ENCODE measurements around the gene STK32C. TPM values are rescaled to one million over a fixed set of nuclear protein-coding genes. Genes with fewer than 3 reads are reported as not detected.
"Not testable (repeated sequence)": the region's sequence is repeated elsewhere in the genome, so short reads cannot be mapped to it uniquely, and the experiment has no call there.

The STK32C gene
- total and polyA plus RNA-seq, 4 donors: 14.5 to 41.6 (median 28.1) TPM

DNA sequence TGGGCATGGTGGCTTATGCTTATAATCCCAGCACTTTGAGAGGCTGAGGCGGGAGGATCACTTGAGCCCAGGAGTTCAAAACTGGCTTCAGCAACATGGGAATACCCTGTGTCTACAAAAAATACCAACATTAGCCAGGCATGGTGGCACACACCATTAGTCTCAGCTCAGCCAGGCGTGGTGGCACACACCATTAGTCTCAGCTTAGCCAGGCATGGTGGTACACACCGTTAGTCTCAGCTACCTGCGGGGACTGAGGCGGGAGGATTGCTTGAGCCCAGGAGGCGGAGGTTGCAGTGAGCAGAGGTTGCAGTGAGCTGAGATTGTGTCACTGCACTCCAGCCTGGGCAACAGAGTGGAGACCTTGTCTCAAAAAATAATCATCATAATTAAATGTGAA, 33.3 kb upstream of the STK32C start:
- WGBS (ENCODE audit: insufficient coverage): 83% methylated on average over 5 of the region's 6 CpGs
- no peak overlapping the region for H3K27ac ChIP-seq (ENCODE audit: low read depth, low read length)
- no peak overlapping the region for H3K4me3 ChIP-seq (ENCODE audit: low read depth, low read length)
- H3K4me1 ChIP-seq (ENCODE audit: control insufficient read depth, insufficient read depth, low read length): peaks cover 16% of the 10 kb centered on the region
- H3K36me3 ChIP-seq (ENCODE audit: control insufficient read depth, insufficient read depth, low read length): peaks cover 54% of the 10 kb centered on the region
- DNase-seq (ENCODE audit: low read depth in 4 of 6, low spot score in 6 of 6): no peak
- H3K27me3 ChIP-seq (ENCODE audit: control insufficient read depth, insufficient read depth, low read length): no peaks in the 10 kb centered on the region
- H3K9me3 ChIP-seq (ENCODE audit: control insufficient read depth, insufficient read depth, low read length): no peaks in the 10 kb centered on the region

DNA sequence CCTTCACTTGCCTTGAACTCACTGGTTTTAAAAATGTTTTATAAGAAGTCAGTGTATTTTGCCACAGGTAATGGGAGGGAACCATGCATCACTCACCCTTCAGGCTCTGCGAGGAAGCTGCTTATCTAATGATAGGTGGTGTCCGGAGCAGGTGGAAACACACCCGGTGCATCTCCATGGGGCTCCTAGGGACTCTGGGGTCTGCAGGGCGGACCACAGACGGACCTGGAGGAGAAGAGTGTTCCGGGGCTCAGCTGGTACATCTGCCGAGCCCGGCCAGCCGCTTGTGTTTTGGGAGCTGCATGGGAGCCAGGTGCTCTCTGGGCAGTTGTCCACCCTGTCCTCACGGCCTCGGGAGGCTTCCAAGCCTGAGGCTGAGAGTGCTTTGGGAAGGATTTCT, 31.5 kb upstream of the STK32C start:
- no peaks in the 10 kb centered on the region for H3K9me3 ChIP-seq (ENCODE audit: control insufficient read depth, insufficient read depth, low read length)
- H3K4me3 ChIP-seq (ENCODE audit: low read depth, low read length): no peak overlapping the region
- 88% methylated on average over 6 of the region's 11 CpGs for WGBS (ENCODE audit: insufficient coverage)
- H3K36me3 ChIP-seq (ENCODE audit: control insufficient read depth, insufficient read depth, low read length): peaks cover 47% of the 10 kb centered on the region
- no peak overlapping the region for H3K27ac ChIP-seq (ENCODE audit: low read depth, low read length)
- DNase-seq (ENCODE audit: low read depth in 4 of 6, low spot score in 6 of 6): no peak
- no peaks in the 10 kb centered on the region for H3K27me3 ChIP-seq (ENCODE audit: control insufficient read depth, insufficient read depth, low read length)
- peaks cover 17% of the 10 kb centered on the region for H3K4me1 ChIP-seq (ENCODE audit: control insufficient read depth, insufficient read depth, low read length)

DNA sequence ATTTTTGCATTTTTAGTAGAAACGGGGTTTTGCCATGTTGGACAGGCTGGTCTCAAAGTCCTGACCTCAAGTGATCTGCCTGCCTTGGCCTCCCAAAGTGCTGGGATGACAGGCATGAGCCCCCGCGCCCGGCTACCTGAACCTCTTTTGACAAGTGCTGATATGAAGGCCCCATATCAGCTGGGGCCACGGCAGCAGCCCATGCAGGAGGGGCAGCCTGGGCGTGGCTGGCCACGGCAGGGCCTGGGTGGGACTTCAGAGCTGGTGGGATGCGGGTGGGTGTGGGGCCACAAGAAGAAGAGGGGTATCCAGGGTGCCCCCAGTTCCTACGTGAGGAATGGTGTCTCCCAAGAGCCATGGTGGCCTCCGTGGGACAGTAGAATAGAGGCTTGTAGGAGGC, 31.1 kb upstream of the STK32C start:
- Histone ChIP-seq H3K27ac (ENCODE audit: low read depth, low read length) (no peak overlapping the region), H3K36me3 (ENCODE audit: control insufficient read depth, insufficient read depth, low read length) (peaks cover 48% of the 10 kb centered on the region), H3K9me3 (ENCODE audit: control insufficient read depth, insufficient read depth, low read length) (no peaks in the 10 kb centered on the region), H3K27me3 (ENCODE audit: control insufficient read depth, insufficient read depth, low read length) (no peaks in the 10 kb centered on the region), H3K4me1 (ENCODE audit: control insufficient read depth, insufficient read depth, low read length) (peaks cover 17% of the 10 kb centered on the region), H3K4me3 (ENCODE audit: low read depth, low read length) (no peak overlapping the region)
- 90% methylated on average over 10 of the region's 10 CpGs for WGBS (ENCODE audit: insufficient coverage)
- no peak for DNase-seq (ENCODE audit: low read depth in 4 of 6, low spot score in 6 of 6)

GRCh38 chr10:132337854-132338253, 30.1 kb upstream of the STK32C start:
- WGBS (ENCODE audit: insufficient coverage): 66% methylated on average over 6 of the region's 7 CpGs
- not testable (repeated sequence) for H3K27me3 ChIP-seq (ENCODE audit: control insufficient read depth, insufficient read depth, low read length); H3K9me3 ChIP-seq (ENCODE audit: control insufficient read depth, insufficient read depth, low read length); DNase-seq (ENCODE audit: low read depth in 4 of 6, low spot score in 6 of 6); H3K4me3 ChIP-seq (ENCODE audit: low read depth, low read length)
- H3K4me1 ChIP-seq (ENCODE audit: control insufficient read depth, insufficient read depth, low read length): peaks cover 17% of the 10 kb centered on the region
- peak overlapping the region; percentile 36 for H3K27ac ChIP-seq (ENCODE audit: low read depth, low read length)
- peaks cover 39% of the 10 kb centered on the region for H3K36me3 ChIP-seq (ENCODE audit: control insufficient read depth, insufficient read depth, low read length)

GRCh38 chr10:132336919-132337407, 29.2 kb upstream of the STK32C start:
- peak overlapping the region; percentile 16 for H3K4me3 ChIP-seq (ENCODE audit: low read depth, low read length)
- DNase-seq (ENCODE audit: low read depth in 4 of 6, low spot score in 6 of 6): peak in 3 of 6 donors; percentile 20 to 45 (median 29)
- H3K4me1 ChIP-seq (ENCODE audit: control insufficient read depth, insufficient read depth, low read length): peaks cover 22% of the 10 kb centered on the region
- H3K27me3 ChIP-seq (ENCODE audit: control insufficient read depth, insufficient read depth, low read length): no peaks in the 10 kb centered on the region
- H3K9me3 ChIP-seq (ENCODE audit: control insufficient read depth, insufficient read depth, low read length): no peaks in the 10 kb centered on the region
- 31% methylated on average over 14 of the region's 19 CpGs for WGBS (ENCODE audit: insufficient coverage)
- peak overlapping the region; percentile 72 for H3K27ac ChIP-seq (ENCODE audit: low read depth, low read length)
- peaks cover 36% of the 10 kb centered on the region for H3K36me3 ChIP-seq (ENCODE audit: control insufficient read depth, insufficient read depth, low read length)

DNA sequence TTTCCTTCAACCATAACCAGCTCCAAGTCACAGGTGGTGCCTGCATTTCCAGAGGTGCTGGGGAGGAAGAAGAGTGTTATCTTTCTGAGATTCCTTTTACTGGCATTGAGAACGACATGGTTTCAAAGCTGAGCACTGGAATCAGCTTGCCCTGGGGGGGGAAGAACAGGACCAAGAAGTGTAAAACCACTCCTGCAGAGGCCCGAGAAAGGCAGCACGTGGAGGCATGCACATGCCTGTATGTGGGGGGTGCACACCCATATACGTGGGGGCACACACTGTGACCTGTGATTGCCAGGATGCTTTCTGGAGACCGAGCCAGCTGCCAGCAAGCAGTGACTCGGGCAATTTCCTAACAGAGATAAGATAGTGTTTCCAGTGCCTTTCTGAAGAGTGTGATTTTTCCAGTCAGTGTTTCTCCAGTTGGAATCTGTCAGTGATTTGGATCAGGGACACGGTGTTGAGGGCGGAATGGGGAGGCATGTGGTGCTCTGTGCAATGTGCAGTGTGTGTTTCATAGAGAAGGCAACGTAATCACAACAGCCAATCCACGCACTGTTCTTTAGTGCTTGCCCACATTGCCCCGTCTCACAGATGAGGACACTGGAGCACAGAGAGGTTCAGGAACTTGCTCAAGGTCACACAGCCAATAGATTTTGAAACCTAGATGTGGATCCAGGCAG, 28.5 kb upstream of the STK32C start:
- Histone ChIP-seq H3K27me3 (ENCODE audit: control insufficient read depth, insufficient read depth, low read length) (no peaks in the 10 kb centered on the region), H3K36me3 (ENCODE audit: control insufficient read depth, insufficient read depth, low read length) (peaks cover 36% of the 10 kb centered on the region), H3K9me3 (ENCODE audit: control insufficient read depth, insufficient read depth, low read length) (no peaks in the 10 kb centered on the region), H3K4me3 (ENCODE audit: low read depth, low read length) (no peak overlapping the region), H3K4me1 (ENCODE audit: control insufficient read depth, insufficient read depth, low read length) (peaks cover 25% of the 10 kb centered on the region), H3K27ac (ENCODE audit: low read depth, low read length) (no peak overlapping the region)
- WGBS (ENCODE audit: insufficient coverage): 85% methylated on average over 11 of the region's 11 CpGs
- DNase-seq (ENCODE audit: low read depth in 4 of 6, low spot score in 6 of 6): no peak

GRCh38 chr10:132335189-132336063, 27.7 kb upstream of the STK32C start:
- Histone ChIP-seq H3K9me3 (ENCODE audit: control insufficient read depth, insufficient read depth, low read length) (no peaks in the 10 kb centered on the region), H3K36me3 (ENCODE audit: control insufficient read depth, insufficient read depth, low read length) (peaks cover 31% of the 10 kb centered on the region), H3K4me1 (ENCODE audit: control insufficient read depth, insufficient read depth, low read length) (peaks cover 32% of the 10 kb centered on the region), H3K27me3 (ENCODE audit: control insufficient read depth, insufficient read depth, low read length) (no peaks in the 10 kb centered on the region), H3K4me3 (ENCODE audit: low read depth, low read length) (no peak overlapping the region), H3K27ac (ENCODE audit: low read depth, low read length) (no peak overlapping the region)
- 66% methylated on average over 5 of the region's 14 CpGs for WGBS (ENCODE audit: insufficient coverage)
- DNase-seq (ENCODE audit: low read depth in 4 of 6, low spot score in 6 of 6): no peak

DNA sequence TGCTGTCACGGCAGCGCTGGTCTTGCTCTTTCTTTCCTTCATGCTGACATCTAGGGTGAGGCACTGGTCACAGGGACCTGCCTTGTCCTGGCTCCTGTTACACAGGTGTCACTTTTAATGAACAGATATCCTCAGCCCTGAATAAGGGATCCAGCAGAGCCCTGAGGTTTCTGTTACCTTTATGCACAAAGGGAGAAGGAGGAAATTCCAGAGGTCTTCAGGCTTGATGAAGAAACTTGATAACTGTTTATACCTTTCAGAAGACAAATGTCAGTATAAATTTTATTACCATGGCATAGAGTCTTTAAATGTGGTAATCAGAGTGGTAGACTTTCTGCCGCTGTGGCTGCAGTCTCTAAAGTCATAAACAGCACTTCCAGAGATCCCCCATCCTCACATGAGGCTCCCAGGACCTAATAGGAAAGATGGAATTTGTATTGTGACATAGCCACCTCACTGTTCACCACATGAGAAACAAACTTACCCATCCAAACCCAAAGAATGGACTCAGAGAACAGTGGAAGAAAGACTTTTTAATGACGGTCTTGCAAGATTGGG, 27.0 kb upstream of the STK32C start:
- Histone ChIP-seq H3K4me1 (ENCODE audit: control insufficient read depth, insufficient read depth, low read length) (peaks cover 40% of the 10 kb centered on the region), H3K27me3 (ENCODE audit: control insufficient read depth, insufficient read depth, low read length) (no peaks in the 10 kb centered on the region), H3K36me3 (ENCODE audit: control insufficient read depth, insufficient read depth, low read length) (peaks cover 27% of the 10 kb centered on the region), H3K4me3 (ENCODE audit: low read depth, low read length) (no peak overlapping the region), H3K9me3 (ENCODE audit: control insufficient read depth, insufficient read depth, low read length) (no peaks in the 10 kb centered on the region), H3K27ac (ENCODE audit: low read depth, low read length) (no peak overlapping the region)
- DNase-seq (ENCODE audit: low read depth in 4 of 6, low spot score in 6 of 6): no peak
- WGBS (ENCODE audit: insufficient coverage): 86% methylated on average over 2 of the region's 4 CpGs

GRCh38 chr10:132333386-132333785, 25.6 kb upstream of the STK32C start:
- Histone ChIP-seq H3K4me3 (ENCODE audit: low read depth, low read length) (no peak overlapping the region), H3K9me3 (ENCODE audit: control insufficient read depth, insufficient read depth, low read length) (no peaks in the 10 kb centered on the region), H3K27ac (ENCODE audit: low read depth, low read length) (no peak overlapping the region), H3K36me3 (ENCODE audit: control insufficient read depth, insufficient read depth, low read length) (peaks cover 14% of the 10 kb centered on the region), H3K4me1 (ENCODE audit: control insufficient read depth, insufficient read depth, low read length) (peaks cover 45% of the 10 kb centered on the region), H3K27me3 (ENCODE audit: control insufficient read depth, insufficient read depth, low read length) (no peaks in the 10 kb centered on the region)
- DNase-seq (ENCODE audit: low read depth in 4 of 6, low spot score in 6 of 6): no peak
- no CpG with 5 or more reads among the region's 7 CpGs for WGBS (ENCODE audit: insufficient coverage)

Data from spinal cord (tissue), 10 donors.